Smooth muscle cell (in vitro differentiated cells): ENCODE data around the gene RANBP3. TPM values are rescaled to one million over a fixed set of nuclear protein-coding genes. Genes with fewer than 3 reads are reported as not detected.

ENCODE experiments used
- DNase-seq: peaks from one replicate; lab custom pipeline; 2025; ENCODE audit not compliant: unreplicated experiment; lab: John Stamatoyannopoulos, UW
- H2AFZ ChIP-seq: fragments of 200-600 bp; sonication (generic); 2 replicates; pipeline ENCODE4 v1.6.0; 2016; ENCODE audit warnings: antibody characterized with exemption, low read depth, mild to moderate bottlenecking
- H3F3A ChIP-seq: fragments of 200-600 bp; sonication (generic); 2 replicates; pipeline ENCODE4 v1.6.0; 2017; ENCODE audit warnings: antibody characterized with exemption, low read depth
- H3K27ac ChIP-seq: fragments of 200-600 bp; sonication (generic); 2 replicates; pipeline ENCODE4 v1.5.1; 2016; ENCODE audit warnings: low read depth, mild to moderate bottlenecking
- H3K27me3 ChIP-seq: fragments of 200-600 bp; sonication (generic); 2 replicates; pipeline ENCODE4 v1.6.1; 2016; ENCODE audit warnings: low read depth, mild to moderate bottlenecking
- H3K36me3 ChIP-seq: fragments of 200-600 bp; sonication (generic); 2 replicates; pipeline ENCODE4 v1.5.1; 2016; ENCODE audit warnings: low read depth
- H3K4me1 ChIP-seq: fragments of 200-600 bp; sonication (generic); 2 replicates; pipeline ENCODE4 v1.5.1; 2016; ENCODE audit warnings: low read depth
- H3K4me2 ChIP-seq: fragments of 200-600 bp; sonication (generic); 2 replicates; pipeline ENCODE4 v1.6.0; 2016; ENCODE audit warnings: mild to moderate bottlenecking
- H3K4me3 ChIP-seq: fragments of 200-600 bp; sonication (generic); 2 replicates; pipeline ENCODE4 v1.5.1; 2016; ENCODE audit warnings: mild to moderate bottlenecking
- H3K79me2 ChIP-seq: fragments of 200-600 bp; sonication (generic); 2 replicates; pipeline ENCODE4 v1.6.0; 2016; ENCODE audit warnings: low read depth, mild to moderate bottlenecking
- H3K9ac ChIP-seq: fragments of 200-600 bp; sonication (generic); 2 replicates; pipeline ENCODE4 v1.6.0; 2016; ENCODE audit warnings: low read depth
- H3K9me3 ChIP-seq: fragments of 200-600 bp; sonication (generic); replicated peaks from 2 replicates; pipeline ENCODE4 v1.5.1; 2016; ENCODE audit warnings: low read depth
- H4K20me1 ChIP-seq: fragments of 200-600 bp; sonication (generic); 2 replicates; pipeline ENCODE4 v1.6.0; 2016; ENCODE audit warnings: low read depth
- CTCF ChIP-seq: fragments of 200-600 bp; sonication (generic); IDR thresholded peaks from 2 replicates; pipeline ENCODE4 v1.5.1; 2017; ENCODE audit warnings: borderline replicate concordance, mild to moderate bottlenecking, antibody characterized with exemption; ENCODE audit not compliant: insufficient read depth, poor library complexity, severe bottlenecking
- WGBS: methylation state at CpG from one replicate; pipeline ENCODE4 v1.1.7; 2016; ENCODE audit warnings: low lambda C conversion rate; 5-methylcytosine and 5-hydroxymethylcytosine counted together
- polyA plus RNA-seq: library from polyadenylated mRNA; unstranded; fragments of >200 nt; fragmentation: Nextera tagmentation; extraction: Ambion mirVana; gene quantifications from 2 replicates; pipeline ENCODE4 v1.2.1, GENCODE V29; 2016
- total RNA-seq: library from RNA; depleted of rRNA; stranded (reverse); fragments of >200 nt; gene quantifications from 2 replicates; pipeline ENCODE4 v1.2.3, GENCODE V29; 2014

RANBP3 gene
- total and polyA plus RNA-seq, 2 experiments from 2014 or later = 13.4 to 65.8 TPM

DNA sequence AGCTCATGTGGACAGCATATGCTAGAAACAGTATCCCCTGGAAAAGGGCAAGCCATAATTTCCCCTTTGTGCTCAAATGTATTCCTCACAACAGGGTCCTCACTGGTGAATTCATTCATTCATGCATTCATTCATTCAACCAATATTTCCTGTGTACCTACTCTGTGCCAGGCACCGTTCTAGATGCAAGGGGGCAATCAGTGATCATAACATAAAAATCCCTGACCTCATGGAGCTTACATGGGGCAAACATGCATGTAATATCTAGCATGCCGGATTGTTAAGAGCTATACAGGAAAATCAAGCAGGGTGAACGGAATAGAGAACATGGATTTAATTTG lies 2.6 kb downstream of the RANBP3 start:
- Histone ChIP-seq H3K9me3 (no peaks in the 10 kb centered on the region), H4K20me1 (peaks cover 68% of the 10 kb centered on the region), H3K27me3 (no peaks in the 10 kb centered on the region), H2AFZ (no peak overlapping the region), H3K4me3 (no peak overlapping the region), H3K27ac (no peak overlapping the region), H3K36me3 (no peaks in the 10 kb centered on the region), H3F3A (no peaks in the 10 kb centered on the region), H3K4me1 (peaks cover 6% of the 10 kb centered on the region), H3K4me2 (no peak overlapping the region), H3K9ac (no peak overlapping the region), H3K79me2 (peaks cover 86% of the 10 kb centered on the region)
- DNase-seq = no peak
- WGBS = 97% methylated on average over 3 of the region's 3 CpGs
- TF ChIP-seq CTCF = no peak

DNA sequence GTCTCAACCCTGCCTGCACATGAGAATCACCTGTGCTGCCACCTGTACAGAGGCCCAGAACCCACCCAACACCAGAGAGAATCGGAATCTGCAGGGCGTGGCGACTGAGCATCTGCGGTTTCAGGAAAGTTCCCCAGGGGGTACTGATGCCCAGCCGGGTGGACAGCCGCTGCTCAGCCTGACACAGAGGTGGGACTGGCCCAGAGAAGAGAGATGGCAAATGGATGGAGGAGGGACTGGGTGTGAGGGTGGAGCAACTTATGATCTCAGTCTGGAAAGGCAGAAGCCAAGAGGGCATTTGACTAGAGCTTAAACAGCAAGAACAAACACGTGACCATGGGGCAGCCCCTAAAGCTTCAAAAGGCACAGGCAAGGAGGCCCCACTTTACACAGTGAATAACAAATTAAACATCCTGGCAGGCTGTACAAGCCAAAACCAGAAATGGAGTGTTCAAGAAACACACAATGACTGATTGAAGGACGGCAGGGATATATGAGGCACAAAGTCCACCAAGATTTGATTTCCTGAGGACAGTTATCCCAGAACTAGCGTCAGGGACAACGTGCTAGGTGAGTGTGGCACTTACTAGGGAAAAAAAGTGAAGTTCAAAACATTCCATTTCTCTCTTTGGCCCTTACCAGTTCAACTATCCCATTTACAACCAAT lies 3.1 kb downstream of the RANBP3 start:
- DNase-seq = no peak

GRCh38 chr19:5973867-5974635 lies 3.9 kb downstream of the RANBP3 start:
- Histone ChIP-seq H3K4me2 (no peak overlapping the region), H4K20me1 (peaks cover 81% of the 10 kb centered on the region), H3K27ac (no peak overlapping the region)

More for the DNA sequence above, 3.1 kb downstream of the RANBP3 start:
- no peak for TF ChIP-seq CTCF
- H3K36me3 ChIP-seq = no peaks in the 10 kb centered on the region
- H4K20me1 ChIP-seq = peaks cover 73% of the 10 kb centered on the region
- no peak overlapping the region for H3K9ac ChIP-seq
- H3K27me3 ChIP-seq = no peaks in the 10 kb centered on the region
- 96% methylated on average over 10 of the region's 10 CpGs for WGBS
- no peak overlapping the region for H2AFZ ChIP-seq
- peaks cover 88% of the 10 kb centered on the region for H3K79me2 ChIP-seq
- no peak overlapping the region for H3K27ac ChIP-seq
- no peaks in the 10 kb centered on the region for H3K9me3 ChIP-seq
- H3F3A ChIP-seq = no peaks in the 10 kb centered on the region
- H3K4me3 ChIP-seq = no peak overlapping the region
- peaks cover 6% of the 10 kb centered on the region for H3K4me1 ChIP-seq
- no peak overlapping the region for H3K4me2 ChIP-seq

More at GRCh38 chr19:5973867-5974635, 3.9 kb downstream of the RANBP3 start:
- H3K79me2 ChIP-seq = peaks cover 95% of the 10 kb centered on the region
- peaks cover 6% of the 10 kb centered on the region for H3K4me1 ChIP-seq
- H3F3A ChIP-seq = peaks cover 3% of the 10 kb centered on the region
- H3K9me3 ChIP-seq = no peaks in the 10 kb centered on the region
- H3K27me3 ChIP-seq = no peaks in the 10 kb centered on the region
- DNase-seq = no peak
- no peak overlapping the region for H3K4me3 ChIP-seq
- TF ChIP-seq CTCF = no peak
- H3K36me3 ChIP-seq = no peaks in the 10 kb centered on the region
- no peak overlapping the region for H3K9ac ChIP-seq
- no peak overlapping the region for H2AFZ ChIP-seq
- WGBS = 95% methylated on average over 15 of the region's 15 CpGs
